ENCODE data around the gene SLC6A20. TPM values are rescaled to one million over a fixed set of nuclear protein-coding genes. Genes with fewer than 3 reads are reported as not detected.
A peak's percentile ranks its signal among the peaks of the same experiment; 100 is the strongest.

The SLC6A20 gene
- total RNA-seq, 1 experiment from 2014 or later = not detected

DNA sequence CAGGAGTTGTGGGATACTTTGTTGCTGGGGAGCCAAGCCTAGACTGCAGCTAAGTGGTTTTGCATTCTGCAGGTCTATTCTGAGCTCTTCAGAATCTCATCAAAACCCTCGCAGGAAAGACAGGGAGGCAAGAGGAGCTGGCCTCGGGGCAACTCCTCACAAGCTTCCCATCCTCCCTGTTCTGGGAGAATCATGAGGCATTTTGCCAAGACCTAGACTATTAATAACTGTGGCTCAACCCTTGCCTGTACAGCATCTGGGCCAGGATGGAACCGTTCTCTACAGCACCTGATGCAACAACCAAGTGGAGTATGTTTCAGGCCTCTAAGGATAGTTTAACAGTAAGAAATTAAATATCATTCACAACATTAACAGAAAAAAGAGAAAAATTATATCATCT is 20.2 kb upstream of the SLC6A20 start:
- H3K4me1 ChIP-seq = peaks cover 8% of the 10 kb centered on the region
- DNase-seq = peak in 1 of 2 experiments; percentile 4
- no peak overlapping the region for H3K27ac ChIP-seq
- H3K36me3 ChIP-seq = no peaks in the 10 kb centered on the region
- no peaks in the 10 kb centered on the region; the same call in 1 of the 2 replicates for H3K9me3 ChIP-seq (replicated peaks)
- H3K4me3 ChIP-seq = no peak overlapping the region
- no peaks in the 10 kb centered on the region for H3K27me3 ChIP-seq

- Histone ChIP-seq H3K36me3 (no peaks in the 10 kb centered on the region), H3K4me3 (no peak overlapping the region), H3K27me3 (no peaks in the 10 kb centered on the region), H3K9me3 (replicated peaks) (no peaks in the 10 kb centered on the region; the same call in 1 of the 2 replicates), H3K4me1 (peaks cover 8% of the 10 kb centered on the region), H3K27ac (no peak overlapping the region)
- DNase-seq = no peak
These were observed 18.0 kb upstream of the SLC6A20 start for GRCh38 chr3:45814322-45814721.

DNA sequence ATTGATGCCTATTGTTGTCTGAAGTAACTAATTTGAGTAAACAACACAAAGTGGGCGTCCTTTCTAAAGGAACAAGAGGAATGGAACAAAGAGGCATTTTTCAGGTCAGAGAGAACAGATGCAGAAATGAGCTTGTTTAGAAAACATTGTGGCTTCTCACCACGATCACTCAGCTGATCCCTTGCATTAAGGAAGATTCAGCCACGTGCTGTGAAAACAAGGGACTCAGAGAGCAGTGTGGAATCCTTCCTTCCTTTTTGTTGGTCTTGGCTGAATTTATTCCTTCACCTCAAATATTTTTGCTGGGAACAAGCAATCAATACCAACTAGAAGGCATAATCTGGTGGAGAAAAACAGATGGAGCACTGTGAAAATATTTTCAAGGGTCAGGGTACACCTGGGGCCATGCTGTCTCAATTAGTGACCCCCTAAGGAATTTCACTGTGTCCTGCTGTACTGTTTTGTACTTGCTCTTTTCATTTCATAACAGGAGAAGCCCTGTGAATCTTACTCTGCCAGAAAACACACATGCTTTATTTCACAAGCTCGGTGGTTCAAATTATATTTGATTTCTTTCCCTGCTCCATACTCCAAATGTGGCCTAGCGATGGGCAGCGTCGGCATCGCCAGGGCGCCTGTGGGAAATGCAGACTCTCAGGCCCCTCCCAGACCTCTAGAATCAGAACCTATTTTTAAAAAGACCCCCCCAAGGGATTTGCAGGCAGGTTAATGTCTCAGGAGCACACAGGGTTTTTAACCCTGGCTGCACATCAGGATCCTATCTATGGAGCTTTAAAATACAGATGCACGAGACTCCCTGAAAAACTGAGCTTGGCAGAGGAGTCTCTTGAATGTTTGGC is 11.6 kb upstream of the SLC6A20 start:
- H3K4me3 ChIP-seq = no peak overlapping the region
- H3K27me3 ChIP-seq = no peaks in the 10 kb centered on the region
- H3K4me1 ChIP-seq = peaks cover 5% of the 10 kb centered on the region; the same call in 1 of the 2 replicates
- H3K9me3 ChIP-seq (replicated peaks) = no peaks in the 10 kb centered on the region
- no peaks in the 10 kb centered on the region for H3K36me3 ChIP-seq
- H3K27ac ChIP-seq = no peak overlapping the region; the same call in 1 of the 2 replicates
- peak; percentile 14 to 48 for DNase-seq

DNA sequence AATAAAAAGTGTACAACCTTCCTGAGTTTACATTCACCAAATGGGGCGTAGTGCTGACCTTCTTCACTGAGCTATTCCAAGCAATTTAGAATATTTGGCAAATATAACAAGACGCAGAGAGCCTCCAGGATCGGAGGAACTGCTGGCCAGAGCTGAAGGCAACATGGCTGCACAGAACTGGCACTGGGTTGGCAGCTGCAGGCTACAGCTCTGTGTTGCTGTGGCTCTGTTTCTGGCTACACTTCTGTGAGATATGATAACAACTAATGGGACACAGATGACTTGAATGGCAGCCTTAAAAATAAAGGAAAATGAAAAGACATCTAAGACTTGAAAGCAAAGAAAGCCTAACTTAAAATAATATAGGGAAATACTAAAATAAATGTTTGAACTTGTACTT is 10.8 kb upstream of the SLC6A20 start:
- no peak overlapping the region for H3K27ac ChIP-seq
- H3K36me3 ChIP-seq = no peaks in the 10 kb centered on the region
- H3K9me3 ChIP-seq (replicated peaks) = no peaks in the 10 kb centered on the region
- DNase-seq = peak in 1 of 2 experiments; percentile 15
- H3K4me3 ChIP-seq = no peak overlapping the region
- peaks cover 5% of the 10 kb centered on the region; the same call in 1 of the 2 replicates for H3K4me1 ChIP-seq
- no peaks in the 10 kb centered on the region for H3K27me3 ChIP-seq

GRCh38 chr3:45806072-45806471 is 9.7 kb upstream of the SLC6A20 start:
- Histone ChIP-seq H3K9me3 (replicated peaks) (no peaks in the 10 kb centered on the region), H3K27me3 (no peaks in the 10 kb centered on the region), H3K4me1 (peaks cover 5% of the 10 kb centered on the region; the same call in 1 of the 2 replicates), H3K36me3 (no peaks in the 10 kb centered on the region), H3K27ac (no peak overlapping the region), H3K4me3 (no peak overlapping the region)
- no peak for DNase-seq

- no peak for DNase-seq
These were observed 7.1 kb upstream of the SLC6A20 start for GRCh38 chr3:45803252-45803935.

DNA sequence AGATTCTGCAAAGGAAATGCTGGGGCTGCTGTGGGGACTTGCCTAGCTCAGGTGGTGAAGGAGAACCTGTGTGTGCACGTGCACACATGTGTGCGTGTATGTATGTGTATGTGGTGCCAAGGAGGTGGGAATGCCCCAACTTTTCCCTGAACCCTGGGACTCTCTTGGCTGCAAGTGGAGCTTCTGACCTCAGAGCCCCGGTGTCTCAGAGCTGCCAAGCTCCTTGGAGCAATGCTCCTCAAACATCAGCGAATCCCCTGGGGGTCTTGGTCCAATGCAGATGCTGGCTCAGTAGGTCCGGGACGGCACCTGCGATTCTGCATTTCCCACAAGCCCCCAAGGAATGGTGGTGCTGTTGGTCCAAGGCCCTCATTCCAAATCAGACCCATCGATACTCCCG is 5.8 kb upstream of the SLC6A20 start:
- H3K4me3 ChIP-seq = no peak overlapping the region
- H3K4me1 ChIP-seq = no peaks in the 10 kb centered on the region; the same call in 1 of the 2 replicates
- H3K36me3 ChIP-seq = no peaks in the 10 kb centered on the region
- H3K27ac ChIP-seq = no peak overlapping the region
- no peaks in the 10 kb centered on the region for H3K27me3 ChIP-seq
- DNase-seq = no peak
- no peaks in the 10 kb centered on the region for H3K9me3 ChIP-seq (replicated peaks)

More at GRCh38 chr3:45803252-45803935, 7.1 kb upstream of the SLC6A20 start:
- H3K36me3 ChIP-seq = no peaks in the 10 kb centered on the region
- peaks cover 5% of the 10 kb centered on the region; the same call in 1 of the 2 replicates for H3K4me1 ChIP-seq
- no peaks in the 10 kb centered on the region for H3K9me3 ChIP-seq (replicated peaks)
- no peak overlapping the region for H3K4me3 ChIP-seq
- H3K27ac ChIP-seq = no peak overlapping the region
- no peaks in the 10 kb centered on the region for H3K27me3 ChIP-seq

DNA sequence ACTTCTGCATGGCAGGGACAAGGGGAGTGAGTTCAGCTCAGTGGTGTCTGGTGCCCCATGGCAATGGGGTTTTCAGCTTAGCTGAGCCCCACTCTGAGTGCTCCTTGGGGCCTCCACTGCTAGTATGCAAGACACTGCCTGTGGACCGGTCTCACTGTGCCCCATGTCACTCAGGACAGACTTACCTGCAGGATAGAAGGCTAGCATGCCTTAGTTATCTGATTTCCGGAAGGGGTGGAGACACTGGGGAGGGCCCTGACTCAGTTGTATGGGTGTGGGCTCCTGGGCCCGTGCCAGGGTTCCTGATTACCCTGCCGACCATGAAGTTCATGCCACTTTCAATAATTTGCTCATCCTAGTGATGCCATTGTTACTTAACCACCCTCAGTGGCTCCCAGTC is 4.3 kb upstream of the SLC6A20 start:
- Histone ChIP-seq H3K4me1 (no peaks in the 10 kb centered on the region), H3K36me3 (no peaks in the 10 kb centered on the region), H3K27me3 (no peaks in the 10 kb centered on the region), H3K4me3 (no peak overlapping the region), H3K9me3 (replicated peaks) (no peaks in the 10 kb centered on the region), H3K27ac (no peak overlapping the region)
- no peak for DNase-seq

GRCh38 chr3:45799586-45799985 is 3.2 kb upstream of the SLC6A20 start:
- H3K4me3 ChIP-seq = no peak overlapping the region
- no peaks in the 10 kb centered on the region for H3K36me3 ChIP-seq
- DNase-seq = no peak
- H3K4me1 ChIP-seq = no peaks in the 10 kb centered on the region
- no peak overlapping the region for H3K27ac ChIP-seq
- no peaks in the 10 kb centered on the region for H3K9me3 ChIP-seq (replicated peaks)
- no peaks in the 10 kb centered on the region for H3K27me3 ChIP-seq

DNA sequence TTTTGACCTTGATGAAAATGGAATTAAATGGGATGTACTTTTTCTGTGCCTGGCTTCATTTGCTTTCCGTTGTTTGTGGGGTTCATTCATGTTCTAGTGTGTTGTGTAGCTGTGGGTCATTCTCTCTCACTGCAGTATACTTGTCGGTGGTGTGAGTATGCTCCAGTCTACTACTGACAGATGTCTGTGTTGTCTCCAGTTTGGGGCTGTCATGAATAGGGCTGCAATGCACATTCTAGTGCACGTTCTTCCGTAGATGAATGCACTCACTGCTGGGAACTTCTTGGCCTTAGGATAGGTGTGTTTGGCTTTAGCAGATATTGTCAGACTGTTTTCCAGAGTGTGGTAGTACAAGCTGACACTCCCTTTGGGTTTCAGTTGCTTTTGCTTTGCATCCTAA is 1.7 kb upstream of the SLC6A20 start:
- H3K36me3 ChIP-seq = no peaks in the 10 kb centered on the region
- H3K4me1 ChIP-seq = no peaks in the 10 kb centered on the region; the same call in 1 of the 2 replicates
- no peak overlapping the region for H3K4me3 ChIP-seq
- no peak for DNase-seq
- H3K9me3 ChIP-seq (replicated peaks) = no peaks in the 10 kb centered on the region
- H3K27ac ChIP-seq = no peak overlapping the region
- no peaks in the 10 kb centered on the region for H3K27me3 ChIP-seq

- DNase-seq = no peak
- Histone ChIP-seq H3K36me3 (no peaks in the 10 kb centered on the region), H3K27ac (no peak overlapping the region), H3K9me3 (replicated peaks) (no peaks in the 10 kb centered on the region), H3K4me1 (no peaks in the 10 kb centered on the region; the same call in 1 of the 2 replicates), H3K27me3 (no peaks in the 10 kb centered on the region), H3K4me3 (no peak overlapping the region)
These were observed 734 bp upstream of the SLC6A20 start for GRCh38 chr3:45796902-45797637.

- Histone ChIP-seq H3K36me3 (no peaks in the 10 kb centered on the region), H3K27ac (no peak overlapping the region), H3K4me3 (no peak overlapping the region), H3K4me1 (no peaks in the 10 kb centered on the region; the same call in 1 of the 2 replicates), H3K27me3 (no peaks in the 10 kb centered on the region), H3K9me3 (replicated peaks) (no peaks in the 10 kb centered on the region)
- no peak for DNase-seq
These were observed 841 bp downstream of the SLC6A20 start for GRCh38 chr3:45795509-45795881.

DNA sequence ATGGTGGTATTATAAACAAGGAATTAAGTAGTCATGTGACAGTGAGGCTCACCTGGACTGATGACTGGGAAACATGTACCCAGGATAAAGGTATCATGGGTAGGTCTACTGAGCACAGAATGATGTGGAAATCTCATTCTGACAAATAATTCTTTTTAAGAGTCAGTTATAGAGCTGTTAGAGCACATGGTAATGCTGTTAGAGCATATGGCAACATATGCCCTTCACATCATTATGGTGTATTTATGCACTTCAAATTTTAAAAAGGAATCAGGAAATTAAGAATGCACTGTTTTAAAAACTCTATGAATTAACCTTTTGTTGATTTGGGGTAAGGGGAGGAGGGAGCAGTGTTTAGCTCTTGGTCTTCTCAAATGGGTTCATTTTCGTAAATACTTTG is 1.7 kb downstream of the SLC6A20 start:
- H3K36me3 ChIP-seq = no peaks in the 10 kb centered on the region
- H3K27me3 ChIP-seq = no peaks in the 10 kb centered on the region
- H3K27ac ChIP-seq = no peak overlapping the region
- H3K4me1 ChIP-seq = no peaks in the 10 kb centered on the region; the same call in 1 of the 2 replicates
- no peak overlapping the region for H3K4me3 ChIP-seq
- no peaks in the 10 kb centered on the region for H3K9me3 ChIP-seq (replicated peaks)
- DNase-seq = no peak

DNA sequence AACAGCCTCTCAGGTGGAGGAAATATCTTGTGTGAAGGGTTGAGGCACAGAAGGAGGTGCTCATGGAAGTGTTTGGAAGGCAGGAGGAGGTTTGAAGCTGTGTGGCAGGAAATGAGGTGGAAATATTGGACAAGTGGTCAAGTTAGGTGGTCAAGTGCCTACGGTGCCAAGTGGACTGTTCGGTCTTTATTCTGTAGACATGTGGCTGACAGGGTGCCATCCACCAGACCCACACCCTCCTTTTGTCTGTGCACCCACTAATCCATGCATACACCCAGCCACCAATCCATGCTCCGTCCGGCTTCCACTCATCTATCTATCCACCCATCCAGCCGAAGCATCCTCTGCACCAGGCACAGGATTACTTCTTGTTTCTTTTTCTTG is 2.2 kb downstream of the SLC6A20 start:
- H3K36me3 ChIP-seq = no peaks in the 10 kb centered on the region
- no peaks in the 10 kb centered on the region for H3K9me3 ChIP-seq (replicated peaks)
- no peak overlapping the region for H3K27ac ChIP-seq
- no peaks in the 10 kb centered on the region for H3K27me3 ChIP-seq
- H3K4me1 ChIP-seq = no peaks in the 10 kb centered on the region; the same call in 1 of the 2 replicates
- H3K4me3 ChIP-seq = no peak overlapping the region
- no peak for DNase-seq

All from SJCRH30 (cell line).